SK-N-DZ (cell line): ENCODE data around the gene SUDS3.

Source experiments
- DNase-seq: peaks from one replicate; pipeline ENCODE4 v3.0.0-alpha.2; 2015; ENCODE audit warnings: low spot score

The SUDS3 gene

DNA sequence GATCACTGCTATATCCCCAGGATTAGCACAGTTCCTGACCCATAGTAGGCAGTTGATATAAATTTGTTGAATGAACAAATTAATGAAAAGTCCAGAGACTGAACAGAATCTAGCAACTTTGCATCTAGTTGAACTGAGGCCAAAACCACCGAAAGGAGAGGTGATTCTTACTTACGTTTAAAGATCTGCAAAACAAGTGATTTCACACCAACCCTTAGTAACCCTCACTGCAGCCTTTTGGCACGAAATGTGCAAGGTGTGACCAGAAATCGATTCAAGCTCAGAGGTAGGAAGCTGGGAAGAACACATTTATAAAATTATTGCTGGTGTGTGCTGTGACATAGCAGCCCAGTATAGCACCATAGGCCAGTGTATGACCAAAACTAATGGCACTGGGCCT is 70.8 kb downstream of the SUDS3 start:
- DNase-seq, result no peak

DNA sequence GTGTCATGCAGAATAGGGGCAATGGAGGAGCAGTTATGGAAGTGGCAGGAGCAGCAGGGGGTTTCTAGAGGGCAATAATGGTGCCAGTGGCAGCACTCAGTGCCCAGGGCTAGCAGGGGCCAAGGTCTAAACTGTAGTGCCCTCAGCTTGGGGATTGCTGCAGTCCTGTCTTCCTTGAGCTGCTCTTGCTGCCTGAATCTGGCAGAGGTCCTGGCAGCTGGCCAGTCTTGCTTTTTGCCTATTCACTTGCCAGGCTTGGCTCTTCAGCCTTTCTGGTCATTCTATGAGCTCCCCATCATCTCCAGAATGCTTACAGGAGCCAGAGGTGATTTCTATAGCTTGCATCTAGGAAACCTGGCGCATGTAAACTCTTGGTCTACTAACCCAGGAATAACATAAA is 72.0 kb downstream of the SUDS3 start:
- DNase-seq, result no peak

DNA sequence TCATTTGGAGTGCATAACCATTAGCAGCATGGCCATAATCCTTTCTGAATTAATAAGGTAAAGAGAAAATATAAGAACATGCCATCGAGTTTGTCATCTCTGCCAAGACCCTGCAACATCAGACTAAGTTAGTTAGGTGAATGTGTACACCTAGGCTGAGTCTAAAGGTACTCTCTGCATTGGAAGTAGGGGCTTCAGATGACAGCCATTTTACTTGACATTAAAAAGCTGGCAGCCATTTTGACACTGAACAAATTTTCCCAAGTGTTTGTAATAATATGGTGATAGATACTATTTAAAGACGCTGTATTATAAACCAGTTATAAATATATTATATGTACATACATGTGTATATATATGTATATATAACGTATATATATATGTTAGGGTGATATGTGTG is 79.0 kb downstream of the SUDS3 start:
- DNase-seq, result no peak

DNA sequence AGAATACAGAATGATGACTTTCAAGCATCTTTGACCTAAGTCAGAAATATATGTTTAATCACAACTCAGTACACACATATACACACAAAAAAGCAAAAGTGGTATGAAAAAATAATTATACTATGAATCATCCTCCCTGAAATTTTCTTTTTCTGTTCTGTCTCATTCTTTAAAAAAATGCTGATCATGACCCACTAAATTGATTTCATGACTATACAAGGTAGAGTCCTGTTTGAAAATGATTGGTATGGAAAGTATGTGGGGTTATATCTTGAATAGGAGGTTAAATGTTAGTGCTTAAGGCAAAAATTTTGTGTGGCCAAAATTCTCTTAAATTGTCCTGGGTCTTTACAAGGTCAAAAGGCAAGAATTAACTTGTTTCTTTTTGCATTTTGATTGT is 80.4 kb downstream of the SUDS3 start:
- DNase-seq, result no peak

DNA sequence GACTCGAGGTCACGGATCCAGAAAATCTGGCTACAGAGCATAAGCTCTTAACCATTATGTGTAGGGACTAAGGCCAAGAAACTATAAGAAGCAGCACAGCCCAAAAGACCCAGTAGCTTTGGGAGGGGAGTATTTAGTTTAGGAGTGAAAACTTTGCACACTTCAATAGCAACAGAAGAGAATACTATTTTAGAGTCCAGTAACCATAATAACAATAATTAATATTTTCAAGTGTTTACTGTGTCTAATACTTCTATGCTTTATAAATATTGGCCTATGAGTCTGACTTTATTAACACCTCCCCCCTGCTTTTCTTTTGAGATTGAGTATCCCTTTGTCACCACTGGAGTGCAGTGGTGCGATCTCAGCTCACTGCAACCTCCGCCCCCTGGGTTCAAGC is 82.8 kb downstream of the SUDS3 start:
- DNase-seq, result no peak

DNA sequence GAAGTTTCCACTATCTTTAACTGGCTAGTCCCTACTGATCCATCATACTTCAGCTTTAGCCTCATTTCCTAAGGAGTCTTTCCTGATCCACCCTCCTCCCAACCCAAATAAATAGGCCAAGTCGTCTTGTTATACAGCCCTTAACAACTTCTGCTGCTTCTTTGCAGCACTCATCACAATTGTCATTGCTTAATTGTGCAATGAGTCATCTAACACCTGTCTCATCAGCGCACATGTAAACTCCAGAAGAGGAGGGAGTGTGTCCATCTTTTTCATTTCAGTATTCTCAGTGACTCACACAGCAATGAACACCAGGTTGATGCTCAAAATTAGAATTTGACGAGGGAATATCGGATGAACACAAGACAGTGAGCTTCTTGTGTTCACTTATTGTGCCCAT is 87.3 kb downstream of the SUDS3 start:
- DNase-seq, result no peak

DNA sequence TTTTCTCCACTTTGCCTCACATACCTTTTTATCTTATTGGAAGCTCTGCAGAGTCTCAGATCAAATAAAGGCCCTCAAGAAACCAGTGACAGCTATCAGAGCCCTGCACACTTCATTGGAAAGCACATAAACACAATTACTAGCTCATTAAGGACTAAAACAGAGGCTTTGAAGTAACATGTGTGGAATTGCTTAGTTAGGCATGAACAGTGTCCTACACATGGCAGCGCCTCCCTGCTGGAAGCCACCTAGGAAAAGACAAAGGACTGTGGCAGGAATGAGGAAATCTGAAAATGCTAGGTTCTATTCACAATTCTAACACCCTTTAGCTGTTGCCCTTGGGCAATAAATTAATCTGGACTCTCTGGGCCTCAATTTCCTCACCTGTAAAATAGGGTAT is 89.4 kb downstream of the SUDS3 start:
- DNase-seq, result peak; percentile 84
